Caki2 (cell line): Measurements from ENCODE around the gene RTF2. TPM values are rescaled to one million over a fixed set of nuclear protein-coding genes. Genes with fewer than 3 reads are reported as not detected.

Source experiments
- DNase-seq: peaks from one replicate; pipeline ENCODE4 v3.0.0-alpha.2; 2015; ENCODE audit warnings: low read depth
- in situ Hi-C: cut with HindIII; loops from 2 replicates; pipeline ENCODE4 v1.10.0; 2016; ENCODE audit warnings: low sequenced_read_pairs, low pct_unique_long_range_greater_than_20kb, mixed read lengths
- total RNA-seq: library from RNA; depleted of rRNA; stranded (reverse); fragments of >200 nt; shearing (Covaris generic); gene quantifications from 2 replicates; pipeline ENCODE4 v1.2.3, GENCODE V29; 2014; ENCODE audit warnings: low replicate concordance

RTF2 gene
- total RNA-seq, 1 experiment from 2014 or later = 127 TPM

DNA sequence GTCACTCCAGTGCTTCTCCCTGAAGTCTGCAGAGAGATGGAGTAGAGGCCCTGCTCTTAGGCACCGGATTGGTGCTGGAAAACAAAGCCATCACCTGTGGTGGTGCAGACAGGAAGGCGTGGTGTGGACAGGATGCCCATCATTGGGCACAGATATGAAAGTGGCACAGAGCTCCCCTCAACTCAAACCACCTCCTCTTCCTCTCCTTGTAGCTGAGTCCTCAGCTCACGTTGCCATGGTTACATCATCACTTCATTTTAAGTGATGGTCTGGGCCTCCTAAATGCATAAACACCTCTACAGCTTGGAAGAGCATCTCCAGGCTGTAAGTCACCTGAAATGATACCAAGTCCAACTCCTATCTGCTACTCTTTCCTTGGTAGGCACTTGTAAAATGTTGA lies 8.0 kb upstream of the RTF2 start:
- no peak for DNase-seq
- in situ Hi-C loops = no loop called here

GRCh38 chr20:56461576-56461975 lies 6.9 kb upstream of the RTF2 start:
- DNase-seq = no peak
- in situ Hi-C loops = no loop called here

DNA sequence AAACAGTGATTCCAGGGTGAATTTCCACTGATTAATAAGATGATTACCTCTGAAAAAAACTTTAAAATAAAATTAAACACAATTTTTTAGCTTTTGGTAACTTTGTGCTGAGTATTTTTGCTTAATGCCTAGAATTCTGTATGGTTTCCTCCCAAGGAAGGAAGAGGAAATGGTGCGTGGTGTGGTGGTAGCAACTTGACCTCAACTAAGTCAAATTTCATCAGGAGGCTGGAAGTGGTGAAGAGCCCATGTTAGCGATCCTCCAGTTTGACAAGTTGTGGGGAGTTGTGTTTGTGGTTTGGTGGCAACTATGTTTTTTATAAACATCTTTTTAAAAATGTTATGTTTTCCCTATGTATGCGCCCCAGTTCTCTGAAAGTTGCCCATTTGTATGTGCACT lies 5.0 kb upstream of the RTF2 start:
- DNase-seq = no peak
- in situ Hi-C loops = no loop called here

GRCh38 chr20:56465997-56466396 lies 2.4 kb upstream of the RTF2 start:
- DNase-seq = no peak
- in situ Hi-C loops = no loop called here

GRCh38 chr20:56467968-56468315 lies 485 bp upstream of the RTF2 start:
- in situ Hi-C loops = no loop called here
- no peak for DNase-seq

GRCh38 chr20:56469077-56469449 lies 636 bp downstream of the RTF2 start:
- in situ Hi-C loops = no loop called here
- no peak for DNase-seq

- no peak for DNase-seq
- in situ Hi-C loops = no loop called here
Observed at GRCh38 chr20:56483970-56484369, 15.5 kb downstream of the RTF2 start.

- DNase-seq = no peak
- in situ Hi-C loops = no loop called here
Observed at GRCh38 chr20:56487216-56487615, 18.8 kb downstream of the RTF2 start.

GRCh38 chr20:56488566-56488965 lies 20.1 kb downstream of the RTF2 start:
- in situ Hi-C loops = no loop called here
- DNase-seq = no peak

DNA sequence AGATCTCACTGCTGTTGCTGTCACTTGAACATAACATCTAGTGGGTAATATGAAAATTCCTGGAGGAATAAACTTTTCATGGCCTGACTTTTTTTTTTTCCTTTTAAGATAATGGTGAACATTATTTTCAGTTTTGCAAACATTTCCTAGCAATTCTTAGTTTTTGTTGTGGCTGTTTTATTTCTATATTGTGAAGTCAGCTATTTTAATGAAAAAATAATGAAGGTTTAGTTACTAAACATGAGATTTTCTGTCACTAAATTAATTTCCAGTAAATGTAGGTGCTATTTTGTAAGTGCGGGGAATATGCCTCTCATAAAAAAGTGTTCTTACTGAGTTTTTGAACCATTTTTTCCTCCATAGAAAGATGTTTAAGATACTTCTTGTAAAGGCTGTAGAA lies 32.7 kb downstream of the RTF2 start:
- DNase-seq = no peak
- in situ Hi-C loops = no loop called here

- no peak for DNase-seq
- in situ Hi-C loops = no loop called here
Observed at GRCh38 chr20:56503916-56504315, 35.5 kb downstream of the RTF2 start.

DNA sequence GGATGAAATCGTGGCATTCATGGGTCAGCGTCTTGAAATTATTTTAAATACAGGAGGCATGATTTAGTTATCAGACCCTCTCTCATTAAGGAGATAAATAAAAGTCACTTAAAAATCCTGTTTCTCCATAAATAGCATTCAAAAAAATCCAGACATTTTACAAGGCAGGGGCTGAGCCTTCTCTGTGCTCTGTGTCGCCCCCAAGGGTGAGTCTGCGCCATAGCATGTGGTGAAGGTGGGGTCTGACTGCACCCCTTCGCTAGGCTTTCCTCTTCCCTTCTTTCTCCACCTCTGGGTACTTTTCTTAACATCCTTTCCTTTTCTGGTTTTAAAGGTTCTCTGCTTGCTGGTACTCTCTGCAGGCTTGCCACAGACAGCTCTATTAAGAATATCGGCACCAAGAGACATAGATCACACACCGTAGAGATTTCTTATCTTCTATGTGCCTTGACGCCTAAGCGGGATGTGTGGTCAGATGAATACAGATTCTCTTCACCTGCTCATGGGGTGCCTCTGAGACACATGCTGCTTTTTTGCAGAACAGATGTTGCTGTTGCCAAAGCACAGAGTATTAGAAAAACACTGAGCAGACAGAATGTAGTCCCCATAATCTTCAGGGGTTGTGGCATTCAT lies 36.1 kb downstream of the RTF2 start:
- DNase-seq = no peak

GRCh38 chr20:56506103-56506502 lies 37.7 kb downstream of the RTF2 start:
- in situ Hi-C loops = no loop called here
- DNase-seq = no peak

More for the DNA sequence above, 36.1 kb downstream of the RTF2 start:
- in situ Hi-C loops = no loop called here

DNA sequence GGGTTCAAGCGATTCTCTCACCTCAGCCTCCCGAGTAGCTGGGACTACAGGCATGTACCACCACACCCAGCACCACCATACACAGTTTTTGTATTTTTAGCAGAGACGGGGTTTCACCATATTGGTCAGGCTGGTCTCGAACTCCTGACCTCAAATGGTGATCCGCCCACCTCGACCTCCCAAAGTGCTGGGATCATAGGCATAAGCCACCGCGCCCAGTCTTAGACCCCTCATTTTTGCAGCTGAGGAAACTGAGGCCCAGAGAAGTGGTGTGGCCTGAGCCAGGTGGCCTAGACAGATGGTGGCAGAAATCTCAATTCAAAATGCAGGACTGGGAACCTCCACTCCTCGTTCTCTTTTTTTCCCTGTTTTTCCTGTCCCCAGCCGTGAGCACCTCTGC lies 43.5 kb downstream of the RTF2 start:
- no peak for DNase-seq
- in situ Hi-C loops = no loop called here

- in situ Hi-C loops = no loop called here
- no peak for DNase-seq
Observed at GRCh38 chr20:56513161-56514150, 45.0 kb downstream of the RTF2 start.

- DNase-seq = no peak
- in situ Hi-C loops = no loop called here
Observed at GRCh38 chr20:56516631-56517030, 48.2 kb downstream of the RTF2 start.

DNA sequence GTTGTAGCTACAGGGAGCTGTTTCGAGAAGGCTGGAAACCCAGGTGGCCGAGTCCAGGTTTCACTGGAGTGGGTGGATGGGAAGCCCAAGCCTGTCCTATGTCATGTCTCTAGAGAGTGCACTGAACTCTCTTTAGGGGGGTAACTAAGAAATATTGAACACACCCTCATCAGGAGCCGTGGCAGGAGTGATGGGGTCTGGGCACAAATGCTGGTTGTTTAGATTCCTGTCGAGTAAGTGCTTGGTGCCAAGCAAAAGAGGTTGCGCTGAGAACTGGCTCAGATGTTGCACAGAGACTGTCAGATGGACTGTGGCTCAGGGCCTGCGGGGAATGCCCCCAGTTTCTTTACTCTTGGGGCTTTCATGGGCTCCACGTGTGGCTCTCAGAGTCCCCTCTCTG lies 48.8 kb downstream of the RTF2 start:
- in situ Hi-C loops = no loop called here
- DNase-seq = no peak

GRCh38 chr20:56517641-56518040 lies 49.2 kb downstream of the RTF2 start:
- DNase-seq = no peak
- in situ Hi-C loops = no loop called here

DNA sequence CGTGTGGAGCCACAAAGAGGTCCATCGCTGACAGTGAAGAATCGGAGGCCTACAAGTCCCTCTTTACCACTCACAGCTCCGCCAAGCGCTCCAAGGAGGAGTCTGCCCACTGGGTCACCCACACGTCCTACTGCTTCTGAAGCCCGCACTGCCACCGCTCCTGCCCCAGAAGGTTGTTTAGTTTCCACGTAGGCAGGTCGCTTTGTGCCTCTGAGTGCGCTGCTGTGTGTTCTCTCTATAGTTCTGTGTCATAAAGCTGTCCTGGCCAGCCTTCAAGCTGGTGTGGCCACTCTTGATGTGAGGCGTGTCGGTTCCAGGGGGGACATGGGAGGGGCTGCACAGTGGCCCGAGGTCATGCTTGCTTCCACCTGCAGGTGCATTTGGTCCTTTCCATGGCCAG lies 49.7 kb downstream of the RTF2 start:
- no peak for DNase-seq
- in situ Hi-C loops = no loop called here
